GM19395 (cell line): ENCODE data around the gene ARPC1A.
"Not testable (repeated sequence)": the region's sequence is repeated elsewhere in the genome, so short reads cannot be mapped to it uniquely, and the experiment has no call there.

Source experiments
- ATAC-seq: cut with Tn5 transposase; IDR thresholded peaks from one replicate; pipeline ENCODE4 v1.9.1; 2021; ENCODE audit warnings: mild to moderate bottlenecking, moderate library complexity; ENCODE audit not compliant: unreplicated experiment

ARPC1A gene

DNA sequence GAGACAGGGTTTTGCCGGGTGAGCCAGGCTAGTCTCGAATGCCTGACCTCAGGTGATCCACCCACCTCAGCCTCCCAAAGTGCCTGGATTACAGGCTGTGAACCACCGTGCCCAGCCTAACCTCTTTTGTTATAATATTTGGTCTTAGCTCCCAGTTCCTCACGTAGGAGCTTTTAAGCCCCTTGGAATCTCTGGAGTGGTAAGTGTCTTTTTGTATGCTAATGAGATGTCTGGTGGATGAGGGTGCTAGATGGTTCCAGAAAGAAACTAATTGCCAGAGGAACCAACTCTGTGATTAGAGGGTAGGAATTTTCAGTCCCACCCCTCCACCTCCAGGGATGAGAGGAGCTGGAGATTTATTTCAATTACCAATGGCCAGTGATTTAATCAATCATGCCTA is 5.3 kb upstream of the ARPC1A start:
- ATAC-seq: no peak

- ATAC-seq: not testable (repeated sequence)
These were observed 3.0 kb upstream of the ARPC1A start for GRCh38 chr7:99322659-99323058.

GRCh38 chr7:99324559-99324958 is 1.1 kb upstream of the ARPC1A start:
- ATAC-seq: no peak

GRCh38 chr7:99325001-99325493 is 651 bp upstream of the ARPC1A start:
- ATAC-seq: peak; percentile 12

DNA sequence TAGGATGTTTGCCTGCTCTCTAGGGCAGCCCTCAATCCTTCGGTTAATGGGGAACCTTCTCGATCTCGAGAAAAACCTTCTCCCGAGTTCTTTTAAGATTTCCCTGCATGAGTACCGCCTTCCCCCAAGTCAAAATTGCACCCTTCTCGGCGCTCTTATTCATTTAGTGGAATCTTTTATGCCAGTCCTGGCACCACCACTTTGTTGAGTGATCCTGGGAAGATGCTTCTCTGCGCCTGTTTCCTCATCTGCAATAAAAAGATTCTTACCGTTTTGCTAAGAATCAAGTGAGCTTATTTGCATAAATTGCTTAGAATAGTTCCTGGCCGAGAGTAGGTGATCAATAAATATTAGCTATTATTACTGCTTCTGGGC is 697 bp downstream of the ARPC1A start:
- no peak for ATAC-seq

DNA sequence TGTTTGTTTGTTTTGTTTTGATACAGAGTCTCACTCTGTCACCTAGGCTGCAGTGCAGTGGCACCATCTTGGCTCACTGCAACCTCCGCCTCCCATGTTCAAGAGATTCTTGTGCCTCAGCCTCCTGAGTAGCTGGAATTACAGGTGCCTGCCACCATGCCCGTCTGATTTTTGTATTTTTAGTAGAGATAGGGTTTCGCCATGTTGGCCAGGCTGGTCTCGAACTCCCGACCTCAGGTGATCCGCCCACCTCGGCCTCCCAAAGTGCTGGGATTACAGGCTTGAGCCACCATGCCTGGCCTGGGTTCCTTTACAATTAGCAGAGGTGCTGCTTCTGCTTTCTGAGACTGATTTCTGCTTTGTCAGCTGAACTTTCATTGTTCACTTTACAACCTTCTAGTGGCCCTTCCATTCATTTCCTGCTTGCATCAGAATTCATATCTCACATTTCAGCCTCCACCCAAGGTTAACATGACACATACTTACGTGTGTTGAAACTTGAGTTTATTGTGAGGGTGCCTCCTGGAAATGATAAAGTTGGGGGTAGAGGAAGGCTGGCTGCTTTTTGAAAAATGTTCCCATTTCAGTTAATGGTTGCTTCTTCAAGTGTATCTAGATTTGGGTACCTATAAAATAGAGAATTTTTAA is 4.7 kb downstream of the ARPC1A start:
- not testable (repeated sequence) for ATAC-seq

GRCh38 chr7:99331002-99331401 is 5.3 kb downstream of the ARPC1A start:
- no peak for ATAC-seq

GRCh38 chr7:99339595-99339994 is 13.9 kb downstream of the ARPC1A start:
- no peak for ATAC-seq

DNA sequence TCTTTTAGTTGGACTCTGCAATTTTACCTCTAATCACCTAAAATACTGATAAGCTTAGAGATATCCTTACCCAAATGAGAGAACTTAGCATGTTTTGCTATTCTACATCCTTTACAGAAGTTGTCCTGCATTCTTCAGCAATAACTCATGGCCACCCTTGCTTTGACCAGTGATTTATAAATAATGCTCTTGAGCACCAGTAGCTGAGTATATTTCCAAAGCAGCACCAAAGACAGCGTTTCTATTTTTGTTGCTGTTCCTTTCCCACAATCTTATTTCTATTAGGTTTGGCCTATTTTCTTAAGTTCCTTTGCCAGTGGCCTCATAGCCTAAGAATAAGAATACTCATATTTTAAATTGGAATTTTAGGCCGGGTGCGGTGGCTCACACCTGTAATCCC is 15.0 kb downstream of the ARPC1A start:
- ATAC-seq: no peak

DNA sequence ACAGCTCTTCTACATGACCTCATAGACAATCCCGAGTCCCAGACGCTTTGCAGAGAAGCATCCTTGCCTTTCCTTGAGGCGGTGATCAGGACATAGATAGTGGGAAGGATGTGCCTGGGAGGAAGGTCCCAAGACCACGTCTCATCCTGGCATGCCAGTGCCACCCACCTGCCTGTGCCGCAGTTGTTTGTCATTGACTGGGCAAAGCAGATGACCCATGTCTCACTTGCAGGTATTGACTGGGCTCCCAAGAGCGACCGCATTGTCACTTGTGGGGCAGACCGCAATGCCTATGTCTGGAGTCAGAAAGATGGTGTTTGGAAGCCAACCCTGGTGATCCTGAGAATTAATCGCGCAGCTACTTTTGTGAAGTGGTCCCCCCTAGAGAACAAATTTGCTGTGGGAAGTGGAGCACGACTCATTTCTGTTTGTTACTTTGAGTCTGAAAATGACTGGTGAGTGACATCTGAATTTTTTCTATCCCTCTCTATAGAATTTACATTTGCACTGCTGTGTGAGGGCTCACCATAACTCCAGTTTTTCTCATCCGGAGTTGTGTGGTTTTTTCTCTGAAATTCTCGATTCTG is 18.5 kb downstream of the ARPC1A start:
- no peak for ATAC-seq

- ATAC-seq: not testable (repeated sequence)
These were observed 24.9 kb downstream of the ARPC1A start for GRCh38 chr7:99350641-99351040.

- no peak for ATAC-seq
These were observed 26.5 kb downstream of the ARPC1A start for GRCh38 chr7:99352247-99352646.

DNA sequence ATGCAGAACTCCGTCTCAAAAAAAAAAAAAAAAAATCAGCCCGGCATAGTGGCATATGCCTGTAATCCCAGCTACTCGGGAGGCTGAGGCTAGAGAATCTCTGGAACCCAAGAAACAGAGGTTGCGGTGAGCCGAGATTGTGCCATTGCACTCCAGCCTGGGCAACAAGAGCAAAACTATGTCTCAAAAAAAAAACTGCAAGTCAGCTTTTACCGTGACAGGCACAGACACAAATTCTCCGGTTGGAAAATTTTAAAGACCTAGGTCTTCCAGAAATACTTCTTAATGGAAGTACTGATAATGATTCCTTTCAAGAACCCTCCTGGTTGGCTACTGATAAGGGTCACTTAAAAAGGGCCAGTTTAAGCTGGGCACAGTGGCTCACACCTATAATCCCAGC is 29.4 kb downstream of the ARPC1A start:
- no peak for ATAC-seq

GRCh38 chr7:99357701-99358490 is 32.2 kb downstream of the ARPC1A start:
- no peak for ATAC-seq

DNA sequence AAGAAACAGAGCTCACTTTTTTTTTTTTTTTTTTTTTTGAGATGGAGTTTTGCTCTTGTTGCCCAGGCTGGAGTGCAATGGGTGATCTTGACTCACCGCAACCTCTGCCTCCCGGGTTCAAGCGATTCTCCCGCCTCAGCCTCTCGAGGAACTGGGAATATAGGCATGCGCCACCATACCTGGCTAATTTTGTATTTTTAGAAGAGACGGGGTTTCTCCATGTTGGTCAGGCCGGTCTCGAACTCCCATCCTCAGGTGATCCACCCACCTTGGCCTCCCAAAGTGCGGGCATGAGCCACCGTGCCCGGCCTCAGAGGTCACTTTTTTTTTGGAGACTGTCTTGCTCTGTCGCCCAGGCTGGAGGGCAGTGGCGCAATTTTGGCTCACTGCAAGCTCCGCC is 32.8 kb downstream of the ARPC1A start:
- ATAC-seq: not testable (repeated sequence)

- ATAC-seq: no peak
These were observed 33.9 kb downstream of the ARPC1A start for GRCh38 chr7:99359465-99360154.

- no peak for ATAC-seq
These were observed 37.1 kb downstream of the ARPC1A start for GRCh38 chr7:99362801-99363200.

GRCh38 chr7:99363286-99363685 is 37.6 kb downstream of the ARPC1A start:
- ATAC-seq: no peak

- no peak for ATAC-seq
These were observed 39.8 kb downstream of the ARPC1A start for GRCh38 chr7:99365318-99366141.

- no peak for ATAC-seq
These were observed 40.9 kb downstream of the ARPC1A start for GRCh38 chr7:99366646-99367045.
